Thyroid gland (tissue), 4 donors: Measurements from ENCODE around the gene TPMT. TPM values are rescaled to one million over a fixed set of nuclear protein-coding genes. Genes with fewer than 3 reads are reported as not detected.

Source experiments
- DNase-seq, 2 donors: peaks; one replicate each; pipeline ENCODE4 v3.0.0-alpha.2; 2019
- H3K27ac ChIP-seq, 3 donors: fragments of 200-600 bp; sonication (generic); 1 replicate in 2 of 3; 2 replicates in 1 of 3; pipeline ENCODE4 v1.5.1; 2016 to 2019; ENCODE audit warnings: mild to moderate bottlenecking in 1 of 3, moderate library complexity in 1 of 3
- H3K27me3 ChIP-seq: fragments of 200-600 bp; sonication (generic); one replicate; pipeline ENCODE4 v1.5.1; 2019
- H3K36me3 ChIP-seq, 2 donors: fragments of 200-600 bp; sonication (generic); one replicate each; pipeline ENCODE4 v1.5.1; 2016 to 2019
- H3K4me1 ChIP-seq, 2 donors: fragments of 200-600 bp; sonication (generic); one replicate each; pipeline ENCODE4 v1.5.1; 2017 to 2019
- H3K4me3 ChIP-seq, 3 donors: fragments of 200-600 bp; sonication (generic); replicated peaks in 1 of 3; 1 replicate in 2 of 3; 2 replicates in 1 of 3; pipeline ENCODE4 v1.5.1; 2016; ENCODE audit warnings: mild to moderate bottlenecking in 1 of 3
- H3K9me3 ChIP-seq: fragments of 200-600 bp; sonication (generic); one replicate; pipeline ENCODE4 v1.5.1; 2017
- POLR2A ChIP-seq, 2 donors: fragments of 450-650 bp; IDR thresholded peaks; one replicate each; pipeline ENCODE4 v1.6.1; 2017; ENCODE audit warnings: antibody characterized with exemption in 2 of 2, mild to moderate bottlenecking in 2 of 2, moderate library complexity in 1 of 2
- WGBS, 2 donors: methylation state at CpG; one replicate each; pipeline ENCODE4 v1.1.5; 2017; 5-methylcytosine and 5-hydroxymethylcytosine counted together
- intact Hi-C: fragments of 100-400 bp; cut with DNase I; formaldehyde crosslinking; loops from one replicate; pipeline ENCODE4 v1.15.1; 2023
- total RNA-seq, 4 donors: library from RNA; depleted of rRNA; stranded (reverse); fragments of >200 nt; gene quantifications; one replicate each; pipeline ENCODE4 v1.2.3, GENCODE V29; 2016
- TF ChIP-seq, protein P1 (sequence below), 6 experiments: fragments of 200-600 bp in 3 of 6; fragments of 450-650 bp in 3 of 6; sonication (generic) in 3 of 6; IDR thresholded peaks; one replicate each; pipeline ENCODE4 v1.5.1; 2016 to 2019; ENCODE audit warnings: antibody characterized with exemption in 6 of 6, mild to moderate bottlenecking in 2 of 6, inconsistent platforms in 1 of 6, moderate library complexity in 1 of 6

TPMT gene
- total RNA-seq, 4 donors from 2014 or later = 76.7 to 142 (median 113) TPM

DNA sequence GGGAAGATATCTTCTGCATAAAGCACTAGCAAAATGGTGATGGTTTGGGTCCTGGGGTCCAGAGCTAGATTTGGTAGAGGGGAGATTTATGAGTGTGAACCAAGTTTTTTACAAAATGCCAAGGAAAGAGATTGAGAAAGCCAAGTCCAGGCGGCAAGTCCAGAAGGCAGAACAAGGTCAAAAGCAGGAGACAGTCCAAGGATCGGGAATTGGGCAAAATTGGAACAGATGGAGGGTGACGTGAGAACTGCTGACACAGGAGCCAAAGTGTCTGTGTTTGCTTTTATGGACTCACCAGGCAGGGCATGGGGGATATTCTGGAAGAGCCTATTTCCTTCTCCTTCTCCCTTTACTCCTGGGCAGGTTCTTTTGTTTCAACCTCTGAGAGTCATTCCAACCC is 36.5 kb downstream of the TPMT start:
- no peaks in the 10 kb centered on the region for H3K36me3 ChIP-seq
- peaks cover 11 to 14% of the 10 kb centered on the region in 2 donors for H3K4me1 ChIP-seq
- no peak overlapping the region for H3K4me3 ChIP-seq
- 65 to 75% methylated on average over 3 of the region's 3 CpGs for WGBS, 2 donors
- H3K27me3 ChIP-seq = no peaks in the 10 kb centered on the region
- intact Hi-C loops = loop anchor here (10.0 kb wide), 1 partner anchor 114 kb away; no protein-coding TSS in a partner anchor
- DNase-seq = no peak
- H3K9me3 ChIP-seq = no peaks in the 10 kb centered on the region
- TF ChIP-seq, protein P1, sequence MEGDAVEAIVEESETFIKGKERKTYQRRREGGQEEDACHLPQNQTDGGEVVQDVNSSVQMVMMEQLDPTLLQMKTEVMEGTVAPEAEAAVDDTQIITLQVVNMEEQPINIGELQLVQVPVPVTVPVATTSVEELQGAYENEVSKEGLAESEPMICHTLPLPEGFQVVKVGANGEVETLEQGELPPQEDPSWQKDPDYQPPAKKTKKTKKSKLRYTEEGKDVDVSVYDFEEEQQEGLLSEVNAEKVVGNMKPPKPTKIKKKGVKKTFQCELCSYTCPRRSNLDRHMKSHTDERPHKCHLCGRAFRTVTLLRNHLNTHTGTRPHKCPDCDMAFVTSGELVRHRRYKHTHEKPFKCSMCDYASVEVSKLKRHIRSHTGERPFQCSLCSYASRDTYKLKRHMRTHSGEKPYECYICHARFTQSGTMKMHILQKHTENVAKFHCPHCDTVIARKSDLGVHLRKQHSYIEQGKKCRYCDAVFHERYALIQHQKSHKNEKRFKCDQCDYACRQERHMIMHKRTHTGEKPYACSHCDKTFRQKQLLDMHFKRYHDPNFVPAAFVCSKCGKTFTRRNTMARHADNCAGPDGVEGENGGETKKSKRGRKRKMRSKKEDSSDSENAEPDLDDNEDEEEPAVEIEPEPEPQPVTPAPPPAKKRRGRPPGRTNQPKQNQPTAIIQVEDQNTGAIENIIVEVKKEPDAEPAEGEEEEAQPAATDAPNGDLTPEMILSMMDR (IDR thresholded peaks at IDR 0.05) = no peak
- TF ChIP-seq POLR2A (IDR thresholded peaks at IDR 0.05) = no peak
- no peak overlapping the region for H3K27ac ChIP-seq

DNA sequence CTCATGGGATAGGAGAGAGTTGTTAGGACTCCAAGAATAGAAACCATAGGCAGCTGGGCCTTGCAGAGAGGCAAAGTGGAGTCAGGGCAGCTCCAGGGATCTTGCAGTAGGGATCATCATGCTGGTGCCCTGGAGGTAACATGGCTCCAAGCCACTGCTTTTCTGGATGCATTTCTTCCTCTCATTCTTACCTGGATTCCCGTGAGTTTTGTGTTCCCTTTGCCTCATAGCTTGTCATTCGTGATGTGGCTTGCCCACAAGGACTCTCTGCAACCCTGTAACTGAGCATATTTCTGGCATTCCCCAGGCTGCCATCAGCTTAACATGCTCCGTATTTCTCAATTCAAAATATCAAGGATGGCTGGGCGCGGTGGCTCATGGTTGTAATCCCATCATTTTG is 37.7 kb downstream of the TPMT start:
- no peaks in the 10 kb centered on the region for H3K9me3 ChIP-seq
- no peak overlapping the region for H3K4me3 ChIP-seq
- H3K36me3 ChIP-seq = no peaks in the 10 kb centered on the region
- no peaks in the 10 kb centered on the region for H3K27me3 ChIP-seq
- TF ChIP-seq, protein P1 (IDR thresholded peaks at IDR 0.05) = no peak
- TF ChIP-seq POLR2A (IDR thresholded peaks at IDR 0.05) = no peak
- WGBS, 2 donors = 91 to 94% methylated on average over 5 of the region's 5 CpGs
- intact Hi-C loops = loop anchor here (10.0 kb wide), 1 partner anchor 112 kb away; no protein-coding TSS in a partner anchor
- H3K4me1 ChIP-seq = peaks cover 6% of the 10 kb centered on the region in 2 donors
- no peak overlapping the region for H3K27ac ChIP-seq
- DNase-seq = no peak

DNA sequence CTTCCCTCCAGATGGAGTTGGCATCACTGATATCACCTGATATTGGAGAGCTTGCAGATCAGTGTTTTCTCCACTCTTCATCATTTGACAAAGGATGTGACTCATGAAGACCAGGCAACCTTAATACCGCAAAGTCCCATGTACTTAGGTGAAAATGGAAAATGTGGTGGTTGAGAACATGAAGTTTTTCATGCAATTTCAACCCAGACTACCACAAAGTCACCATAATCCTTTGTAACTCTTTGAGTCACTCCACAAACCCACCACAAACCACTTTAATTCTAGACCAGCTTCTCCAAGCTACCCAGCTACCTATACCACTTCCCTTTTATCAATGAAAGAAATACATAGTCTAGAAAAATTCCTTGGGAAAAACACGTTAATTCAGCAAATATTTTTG is 39.5 kb downstream of the TPMT start:
- Histone ChIP-seq H3K27ac (no peak overlapping the region), H3K4me3 (no peak overlapping the region), H3K4me1 (no peaks in the 10 kb centered on the region), H3K9me3 (no peaks in the 10 kb centered on the region), H3K36me3 (no peaks in the 10 kb centered on the region), H3K27me3 (no peaks in the 10 kb centered on the region)
- no peak for DNase-seq
- 89 to 93% methylated on average over 2 of the region's 2 CpGs for WGBS, 2 donors
- intact Hi-C loops = loop anchor here (10.0 kb wide), 1 partner anchor 111 kb away; no protein-coding TSS in a partner anchor
- TF ChIP-seq, protein P1 (IDR thresholded peaks at IDR 0.05) = no peak
- no peak for TF ChIP-seq POLR2A (IDR thresholded peaks at IDR 0.05)

DNA sequence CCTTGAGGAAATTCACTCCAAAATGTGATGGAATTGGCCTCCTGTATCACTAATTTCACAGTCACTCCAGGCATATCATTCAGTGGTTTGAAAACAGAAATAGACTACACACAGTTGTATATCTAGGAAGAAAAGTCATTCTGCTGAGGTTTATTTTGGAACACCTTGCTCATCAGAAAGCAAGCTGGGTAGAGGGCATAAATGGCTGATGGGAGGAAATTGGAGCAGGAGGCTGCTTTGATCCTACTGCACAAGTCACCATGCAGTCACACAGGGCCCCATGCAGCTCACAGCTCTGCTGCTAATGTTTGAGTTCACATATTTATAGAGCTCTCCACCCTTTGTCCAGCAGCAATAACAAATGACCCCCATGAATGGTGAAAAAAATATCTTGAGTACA is 44.7 kb downstream of the TPMT start:
- no peak overlapping the region for H3K4me3 ChIP-seq
- intact Hi-C loops = loop anchor here (10.0 kb wide), 1 partner anchor 105 kb away; no protein-coding TSS in a partner anchor
- H3K9me3 ChIP-seq = no peaks in the 10 kb centered on the region
- no peaks in the 10 kb centered on the region for H3K36me3 ChIP-seq
- no peak for DNase-seq
- no peaks in the 10 kb centered on the region for H3K4me1 ChIP-seq
- H3K27me3 ChIP-seq = no peaks in the 10 kb centered on the region
- H3K27ac ChIP-seq = no peak overlapping the region
- TF ChIP-seq, protein P1 (IDR thresholded peaks at IDR 0.05) = no peak
- no peak for TF ChIP-seq POLR2A (IDR thresholded peaks at IDR 0.05)

DNA sequence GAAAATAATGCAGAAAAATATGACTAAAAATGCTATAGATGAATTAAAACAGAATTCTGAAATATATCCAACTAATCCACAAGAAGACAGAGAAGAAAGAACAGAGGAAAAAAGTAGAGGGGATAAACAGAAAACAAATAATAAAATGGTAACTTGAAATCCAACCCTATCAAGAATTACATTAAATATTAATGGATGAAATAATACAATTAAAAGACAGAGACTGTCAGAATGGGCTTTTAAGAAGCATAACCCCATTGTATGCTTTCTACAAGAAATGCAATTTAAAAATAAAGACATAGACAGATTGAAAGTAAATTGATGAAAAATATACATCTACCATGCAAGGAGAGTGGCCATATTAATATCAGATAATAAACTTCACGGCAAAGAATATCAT is 47.8 kb downstream of the TPMT start:
- intact Hi-C loops = no loop called here
- no peaks in the 10 kb centered on the region for H3K9me3 ChIP-seq
- H3K4me3 ChIP-seq = no peak overlapping the region
- H3K4me1 ChIP-seq = no peaks in the 10 kb centered on the region
- no peak for TF ChIP-seq POLR2A (IDR thresholded peaks at IDR 0.05)
- TF ChIP-seq, protein P1 (IDR thresholded peaks at IDR 0.05) = no peak
- no peaks in the 10 kb centered on the region for H3K36me3 ChIP-seq
- no peak for DNase-seq
- WGBS, 2 donors = 97 to 100% methylated on average over 1 of the region's 1 CpG
- H3K27ac ChIP-seq = no peak overlapping the region
- H3K27me3 ChIP-seq = no peaks in the 10 kb centered on the region
